PC-9 (cell line): ENCODE results near the gene CDC42.

Experiments
- CTCF ChIP-seq: fragments of 200-600 bp; sonication (generic); conservative IDR thresholded peaks from 2 replicates; pipeline ENCODE4 v1.6.1; 2017; ENCODE audit warnings: mixed run types, antibody characterized with exemption, mild to moderate bottlenecking, moderate library complexity
- EZH2 ChIP-seq: fragments of 200-600 bp; sonication (generic); IDR thresholded peaks from 2 replicates; pipeline ENCODE4 v1.8.0; 2017; ENCODE audit warnings: antibody characterized with exemption, low read depth

- TF ChIP-seq EZH2 (no peak), CTCF (no peak)
These were observed 48.7 kb downstream of the CDC42 start for GRCh38 chr1:22101199-22101598.
